RWPE2 (cell line): Measurements from ENCODE around the gene GPR34.
"Not testable (repeated sequence)": the region's sequence is repeated elsewhere in the genome, so short reads cannot be mapped to it uniquely, and the experiment has no call there.

ENCODE experiments used
- ATAC-seq: fragments of 200-7000 bp; cut with Tn5 transposase; 3 replicates; pipeline ENCODE4 v1.9.1; 2021; ENCODE audit warnings: low read depth
- DNase-seq: peaks from one replicate; pipeline ENCODE4 v3.0.0-alpha.2; 2020; ENCODE audit warnings: low spot score
- H3K27ac ChIP-seq: fragments of 450-650 bp; 2 replicates; pipeline ENCODE4 v1.5.1; 2017; ENCODE audit warnings: mild to moderate bottlenecking; ENCODE audit not compliant: poor library complexity, severe bottlenecking
- H3K27me3 ChIP-seq: fragments of 250-450 bp; sonication (Bioruptor Pico); 2 replicates; pipeline ENCODE4 v1.5.1; 2021; ENCODE audit warnings: mild to moderate bottlenecking, moderate library complexity; ENCODE audit not compliant: insufficient read depth, poor library complexity, severe bottlenecking
- H3K36me3 ChIP-seq: fragments of 250-450 bp; sonication (Bioruptor Pico); 2 replicates; pipeline ENCODE4 v1.5.1; 2020; ENCODE audit warnings: low read depth, mild to moderate bottlenecking, moderate library complexity
- H3K4me1 ChIP-seq: fragments of 250-450 bp; sonication (Bioruptor Pico); 2 replicates; pipeline ENCODE4 v1.5.1; 2021; ENCODE audit warnings: mild to moderate bottlenecking, moderate library complexity; ENCODE audit not compliant: insufficient read depth, poor library complexity, severe bottlenecking
- H3K4me3 ChIP-seq: fragments of 250-450 bp; sonication (Bioruptor Pico); 2 replicates; pipeline ENCODE4 v1.5.1; 2021; ENCODE audit warnings: mild to moderate bottlenecking, moderate library complexity; ENCODE audit not compliant: severe bottlenecking
- H3K9me3 ChIP-seq: fragments of 250-450 bp; sonication (Bioruptor Pico); 2 replicates; pipeline ENCODE4 v1.5.1; 2021; ENCODE audit warnings: mild to moderate bottlenecking, moderate library complexity; ENCODE audit not compliant: severe bottlenecking
- TF ChIP-seq, protein P1 (sequence below): fragments of 450-650 bp; IDR thresholded peaks from one replicate; pipeline ENCODE4 v1.5.1; 2017; ENCODE audit warnings: mild to moderate bottlenecking, moderate library complexity; ENCODE audit not compliant: poor library complexity, severe bottlenecking

GPR34 gene

GRCh38 chrX:41718481-41719235 is 29.9 kb downstream of the GPR34 start:
- Histone ChIP-seq H3K36me3 (no peaks in the 10 kb centered on the region), H3K9me3 (no peaks in the 10 kb centered on the region), H3K27me3 (no peaks in the 10 kb centered on the region), H3K4me3 (no peak overlapping the region), H3K27ac (no peak overlapping the region), H3K4me1 (no peaks in the 10 kb centered on the region)
- DNase-seq (no peak), ATAC-seq (no peak)
- TF ChIP-seq, protein P1, sequence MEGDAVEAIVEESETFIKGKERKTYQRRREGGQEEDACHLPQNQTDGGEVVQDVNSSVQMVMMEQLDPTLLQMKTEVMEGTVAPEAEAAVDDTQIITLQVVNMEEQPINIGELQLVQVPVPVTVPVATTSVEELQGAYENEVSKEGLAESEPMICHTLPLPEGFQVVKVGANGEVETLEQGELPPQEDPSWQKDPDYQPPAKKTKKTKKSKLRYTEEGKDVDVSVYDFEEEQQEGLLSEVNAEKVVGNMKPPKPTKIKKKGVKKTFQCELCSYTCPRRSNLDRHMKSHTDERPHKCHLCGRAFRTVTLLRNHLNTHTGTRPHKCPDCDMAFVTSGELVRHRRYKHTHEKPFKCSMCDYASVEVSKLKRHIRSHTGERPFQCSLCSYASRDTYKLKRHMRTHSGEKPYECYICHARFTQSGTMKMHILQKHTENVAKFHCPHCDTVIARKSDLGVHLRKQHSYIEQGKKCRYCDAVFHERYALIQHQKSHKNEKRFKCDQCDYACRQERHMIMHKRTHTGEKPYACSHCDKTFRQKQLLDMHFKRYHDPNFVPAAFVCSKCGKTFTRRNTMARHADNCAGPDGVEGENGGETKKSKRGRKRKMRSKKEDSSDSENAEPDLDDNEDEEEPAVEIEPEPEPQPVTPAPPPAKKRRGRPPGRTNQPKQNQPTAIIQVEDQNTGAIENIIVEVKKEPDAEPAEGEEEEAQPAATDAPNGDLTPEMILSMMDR = no peak

DNA sequence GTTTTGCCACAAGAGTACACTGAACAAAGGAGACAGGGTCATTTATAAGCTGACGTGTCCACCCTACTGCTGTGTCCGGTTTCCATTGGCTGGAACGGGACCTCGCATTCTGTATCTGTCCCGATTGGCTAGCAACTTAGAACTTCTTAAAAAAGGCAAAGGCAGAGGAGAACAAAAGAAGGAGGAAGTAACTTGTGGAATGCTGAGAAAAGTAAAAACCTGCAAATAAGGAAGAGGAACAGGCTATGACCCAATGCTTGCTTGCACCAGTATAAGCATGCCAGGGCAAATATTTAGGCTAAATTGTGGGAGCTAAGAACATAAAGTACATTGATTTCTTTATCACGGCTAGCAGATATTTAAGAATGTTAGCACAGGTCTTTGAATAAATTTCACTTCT is 30.8 kb downstream of the GPR34 start:
- not testable (repeated sequence) for H3K4me1 ChIP-seq, DNase-seq, H3K4me3 ChIP-seq, H3K36me3 ChIP-seq, H3K9me3 ChIP-seq, H3K27ac ChIP-seq, ATAC-seq, H3K27me3 ChIP-seq

DNA sequence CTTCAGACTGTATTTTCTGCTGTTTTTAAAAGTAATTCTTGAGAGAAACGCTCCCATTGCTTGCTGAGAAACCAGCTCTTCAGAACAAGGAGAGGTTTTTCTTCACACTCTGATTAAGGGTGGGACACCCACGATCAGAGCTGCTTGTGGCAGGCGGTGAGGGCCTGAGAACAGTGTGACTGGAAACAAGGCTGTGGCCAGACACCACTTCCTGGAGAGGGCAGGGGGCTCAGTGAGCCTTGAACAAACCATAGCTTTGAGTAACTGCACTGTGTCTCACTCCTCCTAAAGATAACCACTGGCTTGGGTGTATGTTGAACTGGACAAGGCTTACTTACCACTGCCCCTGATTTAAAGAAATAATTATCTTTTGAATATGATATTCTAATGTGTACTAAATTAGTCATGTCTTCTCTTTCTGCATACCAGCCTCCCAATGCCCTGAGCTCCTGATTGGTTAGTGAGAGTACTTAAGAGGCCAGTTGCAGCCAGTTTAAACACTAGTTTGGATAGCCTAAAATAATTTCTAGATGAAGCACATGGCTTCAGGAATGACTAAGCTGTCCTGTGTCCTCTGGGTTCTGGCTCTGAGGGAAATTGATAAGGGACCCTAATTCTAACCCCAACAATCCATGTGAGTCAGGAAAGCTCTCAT is 31.5 kb downstream of the GPR34 start:
- no peak overlapping the region for H3K4me3 ChIP-seq
- no peaks in the 10 kb centered on the region for H3K27me3 ChIP-seq
- H3K4me1 ChIP-seq = no peaks in the 10 kb centered on the region
- DNase-seq (no peak), ATAC-seq (no peak)
- no peaks in the 10 kb centered on the region for H3K36me3 ChIP-seq
- no peak overlapping the region for H3K27ac ChIP-seq
- H3K9me3 ChIP-seq = no peaks in the 10 kb centered on the region
- TF ChIP-seq, protein P1 = no peak

DNA sequence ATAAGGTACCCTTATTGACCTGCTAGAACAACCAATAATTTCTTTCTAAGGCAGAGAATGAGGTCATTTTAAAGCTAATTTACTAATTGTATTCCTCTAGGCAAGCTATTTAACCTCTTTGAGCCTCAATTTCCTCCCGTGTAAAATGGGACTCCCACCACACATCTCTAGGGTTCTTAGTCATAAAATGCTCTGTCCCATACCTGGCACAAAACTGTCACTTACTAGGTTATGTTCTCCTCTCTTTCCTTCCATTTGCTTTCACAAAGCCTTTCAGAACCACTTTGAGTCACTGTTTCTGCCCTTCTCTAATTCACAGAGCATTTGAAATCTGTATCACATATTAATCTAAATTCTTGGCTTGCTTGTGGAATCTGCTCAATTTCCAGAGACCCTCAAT is 32.8 kb downstream of the GPR34 start:
- ATAC-seq (no peak), DNase-seq (no peak)
- Histone ChIP-seq H3K9me3 (no peaks in the 10 kb centered on the region), H3K27me3 (no peaks in the 10 kb centered on the region), H3K36me3 (no peaks in the 10 kb centered on the region), H3K4me1 (no peaks in the 10 kb centered on the region), H3K4me3 (no peak overlapping the region), H3K27ac (no peak overlapping the region)
- TF ChIP-seq, protein P1 = no peak

DNA sequence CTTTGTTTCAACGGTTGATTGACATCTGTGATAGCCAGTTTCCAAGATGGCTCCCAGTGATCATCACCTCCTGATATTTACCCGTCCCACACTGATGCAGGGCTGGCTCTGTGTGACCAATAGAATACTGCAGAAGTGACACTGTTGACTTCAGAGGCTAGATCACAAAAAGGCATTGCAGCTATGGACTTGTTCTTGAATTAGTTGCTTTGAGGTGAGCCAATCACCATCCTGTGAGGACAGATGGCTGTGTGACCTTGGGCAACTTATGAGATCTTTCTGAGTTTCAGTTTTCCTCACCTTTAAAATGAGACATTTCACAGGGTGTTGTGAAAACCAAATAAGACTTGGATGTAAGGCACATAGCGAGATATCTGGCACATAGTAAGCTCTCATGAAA is 33.4 kb downstream of the GPR34 start:
- no peak overlapping the region for H3K4me3 ChIP-seq
- DNase-seq (no peak), ATAC-seq (no peak)
- H3K9me3 ChIP-seq = no peaks in the 10 kb centered on the region
- H3K4me1 ChIP-seq = no peaks in the 10 kb centered on the region
- H3K27me3 ChIP-seq = no peaks in the 10 kb centered on the region
- no peaks in the 10 kb centered on the region for H3K36me3 ChIP-seq
- TF ChIP-seq, protein P1 = no peak
- no peak overlapping the region for H3K27ac ChIP-seq
